ENCODE data around the gene USP22. TPM values are rescaled to one million over a fixed set of nuclear protein-coding genes. Genes with fewer than 3 reads are reported as not detected.
A peak's percentile ranks its signal among the peaks of the same experiment; 100 is the strongest.

Gene USP22
- total RNA-seq, 1 donor from 2014 or later, result 79.1 TPM

DNA sequence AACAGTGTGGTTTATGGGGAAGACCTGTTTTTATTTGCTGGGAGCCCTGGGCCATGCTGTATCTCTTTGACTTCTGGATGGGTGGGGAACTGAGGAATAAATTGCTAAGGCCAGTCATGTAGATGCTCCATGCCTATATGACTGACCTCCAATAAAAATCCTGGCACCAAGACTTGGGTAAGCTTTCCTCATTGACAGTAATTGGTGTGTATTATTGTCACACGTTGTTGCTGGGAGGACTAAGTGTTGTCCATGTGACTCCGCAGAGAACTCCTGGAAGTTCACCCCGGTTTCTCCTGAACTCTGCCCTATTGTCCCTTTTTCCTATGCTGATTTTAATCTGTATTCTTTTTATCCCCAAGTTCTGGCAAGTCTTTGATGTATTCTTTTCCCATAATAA, 33.4 kb upstream of the USP22 start:
- DNase-seq (ENCODE audit: extremely low spot score in 2 of 2), result no peak
- Histone ChIP-seq H3K4me1 (peaks cover 15% of the 10 kb centered on the region), H3K9me3 (no peaks in the 10 kb centered on the region), H3K36me3 (no peaks in the 10 kb centered on the region), H3K27ac (peak overlapping the region; percentile 26), H3K27me3 (no peaks in the 10 kb centered on the region), H3K4me3 (no peak overlapping the region)
- TF ChIP-seq POLR2AphosphoS5 (IDR thresholded peaks at IDR 0.05; ENCODE audit: insufficient read depth in 1 of 2, low read depth in 1 of 2) (no peak), POLR2A (IDR thresholded peaks at IDR 0.05) (no peak)
- TF ChIP-seq, protein P1, sequence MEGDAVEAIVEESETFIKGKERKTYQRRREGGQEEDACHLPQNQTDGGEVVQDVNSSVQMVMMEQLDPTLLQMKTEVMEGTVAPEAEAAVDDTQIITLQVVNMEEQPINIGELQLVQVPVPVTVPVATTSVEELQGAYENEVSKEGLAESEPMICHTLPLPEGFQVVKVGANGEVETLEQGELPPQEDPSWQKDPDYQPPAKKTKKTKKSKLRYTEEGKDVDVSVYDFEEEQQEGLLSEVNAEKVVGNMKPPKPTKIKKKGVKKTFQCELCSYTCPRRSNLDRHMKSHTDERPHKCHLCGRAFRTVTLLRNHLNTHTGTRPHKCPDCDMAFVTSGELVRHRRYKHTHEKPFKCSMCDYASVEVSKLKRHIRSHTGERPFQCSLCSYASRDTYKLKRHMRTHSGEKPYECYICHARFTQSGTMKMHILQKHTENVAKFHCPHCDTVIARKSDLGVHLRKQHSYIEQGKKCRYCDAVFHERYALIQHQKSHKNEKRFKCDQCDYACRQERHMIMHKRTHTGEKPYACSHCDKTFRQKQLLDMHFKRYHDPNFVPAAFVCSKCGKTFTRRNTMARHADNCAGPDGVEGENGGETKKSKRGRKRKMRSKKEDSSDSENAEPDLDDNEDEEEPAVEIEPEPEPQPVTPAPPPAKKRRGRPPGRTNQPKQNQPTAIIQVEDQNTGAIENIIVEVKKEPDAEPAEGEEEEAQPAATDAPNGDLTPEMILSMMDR (IDR thresholded peaks at IDR 0.05), result no peak
- intact Hi-C loops (cut with DNase I), result no loop called here

DNA sequence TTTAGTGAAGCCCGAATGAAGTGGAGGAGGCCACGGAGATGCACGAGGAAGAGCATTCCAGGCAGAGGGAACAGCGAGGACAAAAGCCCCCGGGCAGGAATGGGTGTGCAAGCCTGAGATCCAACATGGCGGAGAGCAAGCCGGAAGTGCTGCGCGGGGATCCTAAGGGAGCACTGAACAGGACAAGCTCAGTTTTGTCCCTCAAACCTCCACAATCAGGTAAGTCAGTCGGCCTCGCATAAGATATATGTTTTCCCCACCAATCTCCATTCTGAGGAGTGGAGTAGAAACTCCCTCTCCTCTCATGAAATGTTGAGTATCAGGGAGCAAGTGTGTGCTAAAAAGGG, 32.9 kb upstream of the USP22 start:
- Histone ChIP-seq H3K27ac (peak overlapping the region; percentile 26), H3K4me1 (peaks cover 15% of the 10 kb centered on the region), H3K36me3 (no peaks in the 10 kb centered on the region), H3K9me3 (no peaks in the 10 kb centered on the region), H3K4me3 (no peak overlapping the region), H3K27me3 (no peaks in the 10 kb centered on the region)
- DNase-seq (ENCODE audit: extremely low spot score in 2 of 2), result no peak
- TF ChIP-seq POLR2A (IDR thresholded peaks at IDR 0.05) (no peak), POLR2AphosphoS5 (IDR thresholded peaks at IDR 0.05; ENCODE audit: insufficient read depth in 1 of 2, low read depth in 1 of 2) (no peak)
- TF ChIP-seq, protein P1 (IDR thresholded peaks at IDR 0.05), result no peak
- intact Hi-C loops (cut with DNase I), result no loop called here

GRCh38 chr17:21072745-21073197, 30.0 kb upstream of the USP22 start:
- DNase-seq (ENCODE audit: extremely low spot score in 2 of 2), result no peak
- Histone ChIP-seq H3K36me3 (no peaks in the 10 kb centered on the region), H3K27ac (no peak overlapping the region), H3K4me3 (no peak overlapping the region), H3K27me3 (no peaks in the 10 kb centered on the region), H3K4me1 (peaks cover 11% of the 10 kb centered on the region), H3K9me3 (no peaks in the 10 kb centered on the region)
- TF ChIP-seq POLR2A (IDR thresholded peaks at IDR 0.05) (no peak), POLR2AphosphoS5 (IDR thresholded peaks at IDR 0.05; ENCODE audit: insufficient read depth in 1 of 2, low read depth in 1 of 2) (no peak)
- TF ChIP-seq, protein P1 (IDR thresholded peaks at IDR 0.05), result no peak
- intact Hi-C loops (cut with DNase I), result no loop called here

GRCh38 chr17:21066394-21066793, 23.6 kb upstream of the USP22 start:
- H3K27me3 ChIP-seq, result no peaks in the 10 kb centered on the region
- intact Hi-C loops (cut with DNase I), result no loop called here
- H3K27ac ChIP-seq, result no peak overlapping the region
- no peak for DNase-seq (ENCODE audit: extremely low spot score in 2 of 2)
- H3K4me3 ChIP-seq, result no peak overlapping the region
- TF ChIP-seq, protein P1 (IDR thresholded peaks at IDR 0.05), result no peak
- TF ChIP-seq POLR2AphosphoS5 (IDR thresholded peaks at IDR 0.05; ENCODE audit: insufficient read depth in 1 of 2, low read depth in 1 of 2) (no peak), POLR2A (IDR thresholded peaks at IDR 0.05) (no peak)
- H3K4me1 ChIP-seq, result no peaks in the 10 kb centered on the region
- H3K36me3 ChIP-seq, result no peaks in the 10 kb centered on the region
- no peaks in the 10 kb centered on the region for H3K9me3 ChIP-seq

- intact Hi-C loops (cut with DNase I), result no loop called here
- TF ChIP-seq POLR2A (IDR thresholded peaks at IDR 0.05) (no peak), POLR2AphosphoS5 (IDR thresholded peaks at IDR 0.05; ENCODE audit: insufficient read depth in 1 of 2, low read depth in 1 of 2) (no peak)
- TF ChIP-seq, protein P1 (IDR thresholded peaks at IDR 0.05), result no peak
- no peaks in the 10 kb centered on the region for H3K9me3 ChIP-seq
- H3K36me3 ChIP-seq, result no peaks in the 10 kb centered on the region
- H3K27me3 ChIP-seq, result no peaks in the 10 kb centered on the region
- H3K4me1 ChIP-seq, result no peaks in the 10 kb centered on the region
- DNase-seq (ENCODE audit: extremely low spot score in 2 of 2), result no peak
- H3K27ac ChIP-seq, result no peak overlapping the region
- no peak overlapping the region for H3K4me3 ChIP-seq
Measured at GRCh38 chr17:21061971-21062526, 19.2 kb upstream of the USP22 start.
